Measurements from ENCODE around the gene ITGA3.

DNA sequence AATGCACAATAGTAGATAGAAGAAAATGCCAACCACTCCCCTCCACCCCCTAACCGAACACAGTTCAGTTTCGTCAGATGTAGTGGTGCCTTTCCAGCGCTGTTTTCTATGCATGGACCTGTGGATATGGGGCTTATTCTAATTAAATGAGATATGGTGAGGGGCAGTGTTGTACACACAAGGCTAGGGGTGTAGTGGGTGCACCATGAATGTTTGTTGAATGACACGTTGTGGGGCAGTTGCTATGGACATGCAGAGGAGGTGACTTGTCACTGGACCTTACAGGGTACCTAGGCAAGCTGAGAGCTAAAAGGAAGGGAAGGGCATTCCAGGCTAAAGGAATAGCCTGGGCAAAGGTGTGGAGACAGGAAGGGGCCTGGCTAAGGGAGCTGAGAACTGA, 42.7 kb downstream of the ITGA3 start:
- TF ChIP-seq, protein P1, sequence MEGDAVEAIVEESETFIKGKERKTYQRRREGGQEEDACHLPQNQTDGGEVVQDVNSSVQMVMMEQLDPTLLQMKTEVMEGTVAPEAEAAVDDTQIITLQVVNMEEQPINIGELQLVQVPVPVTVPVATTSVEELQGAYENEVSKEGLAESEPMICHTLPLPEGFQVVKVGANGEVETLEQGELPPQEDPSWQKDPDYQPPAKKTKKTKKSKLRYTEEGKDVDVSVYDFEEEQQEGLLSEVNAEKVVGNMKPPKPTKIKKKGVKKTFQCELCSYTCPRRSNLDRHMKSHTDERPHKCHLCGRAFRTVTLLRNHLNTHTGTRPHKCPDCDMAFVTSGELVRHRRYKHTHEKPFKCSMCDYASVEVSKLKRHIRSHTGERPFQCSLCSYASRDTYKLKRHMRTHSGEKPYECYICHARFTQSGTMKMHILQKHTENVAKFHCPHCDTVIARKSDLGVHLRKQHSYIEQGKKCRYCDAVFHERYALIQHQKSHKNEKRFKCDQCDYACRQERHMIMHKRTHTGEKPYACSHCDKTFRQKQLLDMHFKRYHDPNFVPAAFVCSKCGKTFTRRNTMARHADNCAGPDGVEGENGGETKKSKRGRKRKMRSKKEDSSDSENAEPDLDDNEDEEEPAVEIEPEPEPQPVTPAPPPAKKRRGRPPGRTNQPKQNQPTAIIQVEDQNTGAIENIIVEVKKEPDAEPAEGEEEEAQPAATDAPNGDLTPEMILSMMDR (IDR thresholded peaks at IDR 0.05), result no peak
- TF ChIP-seq POLR2A (IDR thresholded peaks at IDR 0.05), result no peak

Data from testis (tissue), 2 donors.